GM12878 (cell line): ENCODE measurements around the gene TTC5. TPM values are rescaled to one million over a fixed set of nuclear protein-coding genes. Genes with fewer than 3 reads are reported as not detected.

Experiments
- ATF7 ChIP-seq: fragments of 450-650 bp; IDR thresholded peaks from 2 replicates; pipeline ENCODE4 v1.6.1; 2016; ENCODE audit warnings: low read depth, mild to moderate bottlenecking
- CHD2 ChIP-seq: IDR thresholded peaks from 2 replicates; pipeline ENCODE4 v1.6.1; 2011; ENCODE audit warnings: low read depth, low read length, improper control_type of control experiment, borderline replicate concordance
- CHD4 ChIP-seq: fragments of 200-600 bp; sonication (generic); IDR thresholded peaks from 2 replicates; pipeline ENCODE4 v1.6.1; 2016; ENCODE audit warnings: mild to moderate bottlenecking
- IKZF2 ChIP-seq, 2 experiments: fragments of 450-650 bp; IDR thresholded peaks; 2 replicates each; pipeline ENCODE4 v1.6.1; 2017; ENCODE audit warnings: mild to moderate bottlenecking in 2 of 2, moderate library complexity in 2 of 2
- NRF1 ChIP-seq: conservative IDR thresholded peaks from 2 replicates; pipeline ENCODE4 v1.6.1; 2011; ENCODE audit warnings: mild to moderate bottlenecking, low read depth, low read length, improper control_type of control experiment
- RBBP5 ChIP-seq: fragments of 200-600 bp; sonication (generic); conservative IDR thresholded peaks from 2 replicates; pipeline ENCODE4 v1.6.1; 2016
- RCOR1 ChIP-seq: conservative IDR thresholded peaks from 2 replicates; pipeline ENCODE4 v1.6.1; 2012; ENCODE audit warnings: low read depth, low read length, improper control_type of control experiment
- TCF12 ChIP-seq: IDR thresholded peaks from 2 replicates; pipeline ENCODE4 v1.6.1; 2011; ENCODE audit warnings: low read depth, mild to moderate bottlenecking, low read length
- TCF3 ChIP-seq: IDR thresholded peaks from 2 replicates; pipeline ENCODE4 v1.6.1; 2012; ENCODE audit warnings: low read depth, mild to moderate bottlenecking, low read length, borderline replicate concordance; ENCODE audit not compliant: insufficient read depth
- ZBED1 ChIP-seq: IDR thresholded peaks from 2 replicates; pipeline ENCODE4 v1.6.1; 2016; ENCODE audit warnings: borderline replicate concordance
- polyA plus RNA-seq, 11 experiments: library from polyadenylated mRNA; depleted of rRNA in 4 of 11; unstranded in 6 of 11; stranded (reverse) in 5 of 11; fragments of >200 nt; fragmentation: Nextera tagmentation in 4 of 11; fragmentation: Illumina TruSeq in 1 of 11; extraction: Ambion mirVana in 4 of 11; extraction: Trizol in 1 of 11; gene quantifications; 1 replicate in 1 of 11; 2 replicates in 10 of 11; pipeline versions ENCODE4 v1.2.1 to v1.2.3, GENCODE V29; 2011 to 2016; ENCODE audit warnings: inconsistent platforms in 2 of 11, missing spikeins in 2 of 11, low read depth in 1 of 11
- total RNA-seq, 4 experiments: library from RNA; depleted of rRNA in 3 of 4; stranded (reverse); fragments of >200 nt in 3 of 4; fragmentation: Illumina TruSeq in 1 of 4; extraction: Trizol in 1 of 4; gene quantifications; 2 replicates each; pipeline versions ENCODE4 v1.2.1 to v1.2.3, GENCODE V29; 2013 to 2021
- TF ChIP-seq, protein P1 (sequence below): IDR thresholded peaks from 2 replicates; pipeline ENCODE4 v1.6.1; 2011; ENCODE audit warnings: low read depth, low read length, improper control_type of control experiment, borderline replicate concordance
- TF ChIP-seq, protein P2 (sequence below): IDR thresholded peaks from 2 replicates; pipeline ENCODE4 v1.6.1; 2012; ENCODE audit warnings: low read length, inconsistent platforms
- TF ChIP-seq, protein P3 (sequence below): fragments of 450-650 bp; IDR thresholded peaks from 2 replicates; pipeline ENCODE4 v1.6.1; 2017; ENCODE audit warnings: low read depth, mild to moderate bottlenecking, moderate library complexity
- TF ChIP-seq, protein P4 (sequence below): IDR thresholded peaks from 2 replicates; pipeline ENCODE4 v1.6.1; 2011; ENCODE audit warnings: borderline replicate concordance, low read depth, mild to moderate bottlenecking, moderate library complexity, mixed read lengths, low read length; ENCODE audit not compliant: insufficient read depth; ENCODE audit errors: extremely low read length
- TF ChIP-seq, protein P5 (sequence below): fragments of 450-650 bp; IDR thresholded peaks from 2 replicates; pipeline ENCODE4 v1.6.1; 2018; ENCODE audit warnings: mild to moderate bottlenecking, low read depth, moderate library complexity; ENCODE audit not compliant: partially characterized antibody
- TF ChIP-seq, protein P6 (sequence below): fragments of 450-650 bp; formaldehyde crosslinking; IDR thresholded peaks from 2 replicates; pipeline ENCODE4 v1.4.0; 2022; ENCODE audit warnings: mild to moderate bottlenecking, moderate library complexity

The TTC5 gene
- total and polyA plus RNA-seq, 10 of the 15 experiments (the other 5 are each of a cell fraction or from before 2014, with no cell fraction given), result 6.9 to 21.6 (median 13.5) TPM

DNA sequence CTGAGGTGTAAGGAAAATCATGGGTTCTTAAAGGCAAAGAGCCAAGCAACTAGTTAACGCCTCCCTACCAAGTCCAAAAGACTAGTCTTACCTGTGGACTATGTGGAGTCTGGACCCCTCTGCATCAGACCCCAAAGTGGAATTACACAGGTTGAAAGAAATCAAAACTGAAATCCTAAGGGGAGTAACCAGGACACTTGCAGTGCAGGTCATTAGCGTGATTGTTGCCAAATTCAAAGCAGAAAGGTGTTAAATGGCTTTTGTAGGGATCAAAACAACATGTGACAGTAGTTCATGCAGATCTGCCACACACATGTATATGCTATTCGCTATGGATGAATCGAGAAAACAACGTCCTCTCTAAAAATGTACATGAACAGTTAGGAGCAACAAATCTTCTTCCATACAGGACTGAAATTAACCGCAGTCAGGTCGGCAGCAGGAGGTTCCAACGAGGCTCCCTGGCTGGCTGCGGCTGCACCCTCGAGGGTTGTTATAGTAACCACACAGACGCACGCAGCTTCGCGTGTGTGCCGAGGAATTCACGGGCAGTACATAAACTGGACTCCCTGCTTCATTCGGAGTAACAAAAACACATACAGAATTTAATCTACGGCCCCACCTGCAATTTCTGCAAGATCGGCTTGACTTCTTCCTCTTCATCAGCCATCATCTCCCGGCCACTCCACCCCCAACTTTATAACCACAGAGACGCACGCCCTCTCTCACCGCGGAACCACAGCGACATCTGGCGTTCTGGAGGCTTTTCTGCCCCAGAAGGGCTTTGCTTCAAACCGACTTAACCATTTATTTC, at the start of gene TTC5 (continued):
- TF ChIP-seq, protein P1, sequence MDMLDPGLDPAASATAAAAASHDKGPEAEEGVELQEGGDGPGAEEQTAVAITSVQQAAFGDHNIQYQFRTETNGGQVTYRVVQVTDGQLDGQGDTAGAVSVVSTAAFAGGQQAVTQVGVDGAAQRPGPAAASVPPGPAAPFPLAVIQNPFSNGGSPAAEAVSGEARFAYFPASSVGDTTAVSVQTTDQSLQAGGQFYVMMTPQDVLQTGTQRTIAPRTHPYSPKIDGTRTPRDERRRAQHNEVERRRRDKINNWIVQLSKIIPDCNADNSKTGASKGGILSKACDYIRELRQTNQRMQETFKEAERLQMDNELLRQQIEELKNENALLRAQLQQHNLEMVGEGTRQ, result no peak
- TF ChIP-seq TCF12, result 0 out of 2 replicates have a peak, but pooled peaks have one; percentile 27
- TF ChIP-seq NRF1, result no peak
- no peak for TF ChIP-seq CHD4
- TF ChIP-seq TCF3, result no peak
- no peak; a peak in 1 of 4 replicates for TF ChIP-seq IKZF2 (IDR thresholded peaks at IDR 0.05)
- 0 out of 2 replicates have a peak, but pooled peaks have one; percentile 73 for TF ChIP-seq RCOR1
- TF ChIP-seq, protein P2, sequence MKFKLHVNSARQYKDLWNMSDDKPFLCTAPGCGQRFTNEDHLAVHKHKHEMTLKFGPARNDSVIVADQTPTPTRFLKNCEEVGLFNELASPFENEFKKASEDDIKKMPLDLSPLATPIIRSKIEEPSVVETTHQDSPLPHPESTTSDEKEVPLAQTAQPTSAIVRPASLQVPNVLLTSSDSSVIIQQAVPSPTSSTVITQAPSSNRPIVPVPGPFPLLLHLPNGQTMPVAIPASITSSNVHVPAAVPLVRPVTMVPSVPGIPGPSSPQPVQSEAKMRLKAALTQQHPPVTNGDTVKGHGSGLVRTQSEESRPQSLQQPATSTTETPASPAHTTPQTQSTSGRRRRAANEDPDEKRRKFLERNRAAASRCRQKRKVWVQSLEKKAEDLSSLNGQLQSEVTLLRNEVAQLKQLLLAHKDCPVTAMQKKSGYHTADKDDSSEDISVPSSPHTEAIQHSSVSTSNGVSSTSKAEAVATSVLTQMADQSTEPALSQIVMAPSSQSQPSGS, result no peak
- peak; percentile 77 for TF ChIP-seq CHD2
- TF ChIP-seq, protein P3, sequence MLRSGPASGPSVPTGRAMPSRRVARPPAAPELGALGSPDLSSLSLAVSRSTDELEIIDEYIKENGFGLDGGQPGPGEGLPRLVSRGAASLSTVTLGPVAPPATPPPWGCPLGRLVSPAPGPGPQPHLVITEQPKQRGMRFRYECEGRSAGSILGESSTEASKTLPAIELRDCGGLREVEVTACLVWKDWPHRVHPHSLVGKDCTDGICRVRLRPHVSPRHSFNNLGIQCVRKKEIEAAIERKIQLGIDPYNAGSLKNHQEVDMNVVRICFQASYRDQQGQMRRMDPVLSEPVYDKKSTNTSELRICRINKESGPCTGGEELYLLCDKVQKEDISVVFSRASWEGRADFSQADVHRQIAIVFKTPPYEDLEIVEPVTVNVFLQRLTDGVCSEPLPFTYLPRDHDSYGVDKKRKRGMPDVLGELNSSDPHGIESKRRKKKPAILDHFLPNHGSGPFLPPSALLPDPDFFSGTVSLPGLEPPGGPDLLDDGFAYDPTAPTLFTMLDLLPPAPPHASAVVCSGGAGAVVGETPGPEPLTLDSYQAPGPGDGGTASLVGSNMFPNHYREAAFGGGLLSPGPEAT, result peak; percentile 91
- no peak for TF ChIP-seq ATF7
- TF ChIP-seq, protein P4, sequence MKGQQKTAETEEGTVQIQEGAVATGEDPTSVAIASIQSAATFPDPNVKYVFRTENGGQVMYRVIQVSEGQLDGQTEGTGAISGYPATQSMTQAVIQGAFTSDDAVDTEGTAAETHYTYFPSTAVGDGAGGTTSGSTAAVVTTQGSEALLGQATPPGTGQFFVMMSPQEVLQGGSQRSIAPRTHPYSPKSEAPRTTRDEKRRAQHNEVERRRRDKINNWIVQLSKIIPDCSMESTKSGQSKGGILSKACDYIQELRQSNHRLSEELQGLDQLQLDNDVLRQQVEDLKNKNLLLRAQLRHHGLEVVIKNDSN, result no peak
- TF ChIP-seq, protein P5, sequence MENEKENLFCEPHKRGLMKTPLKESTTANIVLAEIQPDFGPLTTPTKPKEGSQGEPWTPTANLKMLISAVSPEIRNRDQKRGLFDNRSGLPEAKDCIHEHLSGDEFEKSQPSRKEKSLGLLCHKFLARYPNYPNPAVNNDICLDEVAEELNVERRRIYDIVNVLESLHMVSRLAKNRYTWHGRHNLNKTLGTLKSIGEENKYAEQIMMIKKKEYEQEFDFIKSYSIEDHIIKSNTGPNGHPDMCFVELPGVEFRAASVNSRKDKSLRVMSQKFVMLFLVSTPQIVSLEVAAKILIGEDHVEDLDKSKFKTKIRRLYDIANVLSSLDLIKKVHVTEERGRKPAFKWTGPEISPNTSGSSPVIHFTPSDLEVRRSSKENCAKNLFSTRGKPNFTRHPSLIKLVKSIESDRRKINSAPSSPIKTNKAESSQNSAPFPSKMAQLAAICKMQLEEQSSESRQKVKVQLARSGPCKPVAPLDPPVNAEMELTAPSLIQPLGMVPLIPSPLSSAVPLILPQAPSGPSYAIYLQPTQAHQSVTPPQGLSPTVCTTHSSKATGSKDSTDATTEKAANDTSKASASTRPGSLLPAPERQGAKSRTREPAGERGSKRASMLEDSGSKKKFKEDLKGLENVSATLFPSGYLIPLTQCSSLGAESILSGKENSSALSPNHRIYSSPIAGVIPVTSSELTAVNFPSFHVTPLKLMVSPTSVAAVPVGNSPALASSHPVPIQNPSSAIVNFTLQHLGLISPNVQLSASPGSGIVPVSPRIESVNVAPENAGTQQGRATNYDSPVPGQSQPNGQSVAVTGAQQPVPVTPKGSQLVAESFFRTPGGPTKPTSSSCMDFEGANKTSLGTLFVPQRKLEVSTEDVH, result peak; percentile 45
- TF ChIP-seq, protein P6, sequence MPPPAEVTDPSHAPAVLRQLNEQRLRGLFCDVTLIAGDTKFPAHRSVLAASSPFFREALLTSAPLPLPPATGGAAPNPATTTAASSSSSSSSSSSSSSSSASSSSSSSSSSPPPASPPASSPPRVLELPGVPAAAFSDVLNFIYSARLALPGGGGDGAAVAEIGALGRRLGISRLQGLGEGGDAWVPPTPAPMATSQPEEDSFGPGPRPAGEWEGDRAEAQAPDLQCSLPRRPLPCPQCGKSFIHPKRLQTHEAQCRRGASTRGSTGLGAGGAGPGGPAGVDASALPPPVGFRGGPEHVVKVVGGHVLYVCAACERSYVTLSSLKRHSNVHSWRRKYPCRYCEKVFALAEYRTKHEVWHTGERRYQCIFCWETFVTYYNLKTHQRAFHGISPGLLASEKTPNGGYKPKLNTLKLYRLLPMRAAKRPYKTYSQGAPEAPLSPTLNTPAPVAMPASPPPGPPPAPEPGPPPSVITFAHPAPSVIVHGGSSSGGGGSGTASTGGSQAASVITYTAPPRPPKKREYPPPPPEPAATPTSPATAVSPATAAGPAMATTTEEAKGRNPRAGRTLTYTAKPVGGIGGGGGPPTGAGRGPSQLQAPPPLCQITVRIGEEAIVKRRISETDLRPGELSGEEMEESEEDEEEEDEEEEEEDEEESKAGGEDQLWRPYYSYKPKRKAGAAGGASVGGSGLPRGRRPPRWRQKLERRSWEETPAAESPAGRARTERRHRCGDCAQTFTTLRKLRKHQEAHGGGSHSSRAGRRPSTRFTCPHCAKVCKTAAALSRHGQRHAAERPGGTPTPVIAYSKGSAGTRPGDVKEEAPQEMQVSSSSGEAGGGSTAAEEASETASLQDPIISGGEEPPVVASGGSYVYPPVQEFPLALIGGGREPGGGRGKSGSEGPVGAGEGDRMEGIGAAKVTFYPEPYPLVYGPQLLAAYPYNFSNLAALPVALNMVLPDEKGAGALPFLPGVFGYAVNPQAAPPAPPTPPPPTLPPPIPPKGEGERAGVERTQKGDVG (CRISPR knock-in tag), result no peak
- no peak for TF ChIP-seq ZBED1
- no peak for TF ChIP-seq RBBP5
